K562 (cell line): ENCODE results near the gene TMCC1. TPM values are rescaled to one million over a fixed set of nuclear protein-coding genes. Genes with fewer than 3 reads are reported as not detected.
A peak's percentile ranks its signal among the peaks of the same experiment; 100 is the strongest.

Source experiments
- ARID2 ChIP-seq: fragments of 450-650 bp; IDR thresholded peaks from 2 replicates; pipeline ENCODE4 v1.6.1; 2017; ENCODE audit warnings: antibody characterized with exemption, mild to moderate bottlenecking
- CREBBP ChIP-seq: IDR thresholded peaks from one replicate; pipeline ENCODE4 v1.6.1; 2012; ENCODE audit warnings: low read depth, mild to moderate bottlenecking, control low read depth, inconsistent platforms, low read length
- HDAC3 ChIP-seq: fragments of 450-650 bp; IDR thresholded peaks from 2 replicates; pipeline ENCODE4 v1.6.1; 2018; ENCODE audit warnings: borderline replicate concordance, mild to moderate bottlenecking, moderate library complexity; ENCODE audit not compliant: partially characterized antibody
- PHB ChIP-seq: fragments of 250-450 bp; sonication (Bioruptor Pico); IDR thresholded peaks from 2 replicates; pipeline ENCODE4 v1.5.0; 2021
- TARDBP ChIP-seq: fragments of 450-650 bp; IDR thresholded peaks from 2 replicates; pipeline ENCODE4 v1.6.1; 2016
- polyA plus RNA-seq, 8 experiments: library from polyadenylated mRNA; depleted of rRNA in 4 of 8; stranded (reverse) in 5 of 8; unstranded in 3 of 8; fragments of >200 nt; fragmentation: Nextera tagmentation in 2 of 8; fragmentation: Illumina TruSeq in 1 of 8; extraction: Ambion mirVana in 2 of 8; extraction: Trizol in 1 of 8; gene quantifications; 2 replicates each; pipeline versions ENCODE4 v1.2.1 to v1.2.3, GENCODE V29; 2011 to 2014; ENCODE audit warnings: inconsistent platforms in 1 of 8, missing spikeins in 1 of 8
- total RNA-seq, 7 experiments: library from RNA; depleted of rRNA in 6 of 7; stranded (reverse); fragments of >200 nt in 6 of 7; fragmentation: Illumina TruSeq in 2 of 7; extraction: Trizol in 2 of 7; gene quantifications; 2 replicates each; pipeline versions ENCODE4 v1.2.1 to v1.2.3, GENCODE V29; 2011 to 2021; ENCODE audit warnings: low replicate concordance in 1 of 7
- TF ChIP-seq, protein P1 (sequence below), 2 experiments: fragments of 450-650 bp; formaldehyde crosslinking in 1 of 2; IDR thresholded peaks; 2 replicates each; pipeline versions ENCODE4 v1.4.0 to v1.6.1; 2014 to 2020; ENCODE audit warnings: mild to moderate bottlenecking in 2 of 2, borderline replicate concordance in 1 of 2, low read depth in 1 of 2
- TF ChIP-seq, protein P2 (sequence below), 2 experiments: fragments of 450-650 bp; IDR thresholded peaks; 2 replicates each; pipeline ENCODE4 v1.6.1; 2016
- TF ChIP-seq, protein P3 (sequence below), 3 experiments: IDR thresholded peaks in 2 of 3; conservative IDR thresholded peaks in 1 of 3; 2 replicates each; pipeline ENCODE4 v1.5.1; 2011 to 2012; ENCODE audit warnings: low read length in 3 of 3, mild to moderate bottlenecking in 3 of 3, control low read depth in 2 of 3, improper control_type of control experiment in 1 of 3, inconsistent platforms in 1 of 3, low read depth in 1 of 3, mixed read lengths in 1 of 3, moderate library complexity in 1 of 3; ENCODE audit not compliant: insufficient read depth in 2 of 3
- TF ChIP-seq, protein P4 (sequence below), 2 experiments: fragments of 450-650 bp in 1 of 2; IDR thresholded peaks; 2 replicates each; pipeline ENCODE4 v1.6.1; 2011 to 2017; ENCODE audit warnings: low read depth in 2 of 2, antibody characterized with exemption in 1 of 2, borderline replicate concordance in 1 of 2, low read length in 1 of 2, mild to moderate bottlenecking in 1 of 2, mixed read lengths in 1 of 2; ENCODE audit not compliant: control insufficient read depth in 1 of 2
- TF ChIP-seq, protein P5 (sequence below): fragments of 450-650 bp; formaldehyde crosslinking; IDR thresholded peaks from 2 replicates; pipeline ENCODE4 v1.4.0; 2020; ENCODE audit warnings: mild to moderate bottlenecking, moderate library complexity

Gene TMCC1
- total and polyA plus RNA-seq, 9 of the 15 experiments (the other 6 are each of a cell fraction or from before 2014, with no cell fraction given): 0.89 to 8.7 (median 4.0) TPM

DNA sequence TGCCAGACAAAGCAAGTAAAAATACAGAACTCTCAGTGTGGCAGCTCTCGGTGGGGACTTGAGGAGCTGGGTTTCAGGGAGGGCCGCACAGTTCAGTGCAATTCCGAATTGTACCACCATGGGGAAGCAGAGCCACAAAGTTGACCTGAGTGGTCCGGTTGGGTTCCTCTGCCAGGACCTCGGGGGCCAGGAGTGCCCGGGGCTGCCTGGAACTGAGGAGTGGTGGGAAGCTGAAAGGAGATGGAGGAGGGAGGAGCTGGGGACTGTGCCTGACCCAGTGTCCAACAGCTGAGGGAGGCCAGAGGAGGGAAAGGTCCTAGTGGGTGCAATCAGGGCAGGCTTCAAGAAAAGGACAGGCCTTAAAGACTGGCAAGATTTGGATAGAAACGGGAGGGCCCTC is 48.8 kb upstream of the TMCC1 start (continued):
- TF ChIP-seq, protein P1, sequence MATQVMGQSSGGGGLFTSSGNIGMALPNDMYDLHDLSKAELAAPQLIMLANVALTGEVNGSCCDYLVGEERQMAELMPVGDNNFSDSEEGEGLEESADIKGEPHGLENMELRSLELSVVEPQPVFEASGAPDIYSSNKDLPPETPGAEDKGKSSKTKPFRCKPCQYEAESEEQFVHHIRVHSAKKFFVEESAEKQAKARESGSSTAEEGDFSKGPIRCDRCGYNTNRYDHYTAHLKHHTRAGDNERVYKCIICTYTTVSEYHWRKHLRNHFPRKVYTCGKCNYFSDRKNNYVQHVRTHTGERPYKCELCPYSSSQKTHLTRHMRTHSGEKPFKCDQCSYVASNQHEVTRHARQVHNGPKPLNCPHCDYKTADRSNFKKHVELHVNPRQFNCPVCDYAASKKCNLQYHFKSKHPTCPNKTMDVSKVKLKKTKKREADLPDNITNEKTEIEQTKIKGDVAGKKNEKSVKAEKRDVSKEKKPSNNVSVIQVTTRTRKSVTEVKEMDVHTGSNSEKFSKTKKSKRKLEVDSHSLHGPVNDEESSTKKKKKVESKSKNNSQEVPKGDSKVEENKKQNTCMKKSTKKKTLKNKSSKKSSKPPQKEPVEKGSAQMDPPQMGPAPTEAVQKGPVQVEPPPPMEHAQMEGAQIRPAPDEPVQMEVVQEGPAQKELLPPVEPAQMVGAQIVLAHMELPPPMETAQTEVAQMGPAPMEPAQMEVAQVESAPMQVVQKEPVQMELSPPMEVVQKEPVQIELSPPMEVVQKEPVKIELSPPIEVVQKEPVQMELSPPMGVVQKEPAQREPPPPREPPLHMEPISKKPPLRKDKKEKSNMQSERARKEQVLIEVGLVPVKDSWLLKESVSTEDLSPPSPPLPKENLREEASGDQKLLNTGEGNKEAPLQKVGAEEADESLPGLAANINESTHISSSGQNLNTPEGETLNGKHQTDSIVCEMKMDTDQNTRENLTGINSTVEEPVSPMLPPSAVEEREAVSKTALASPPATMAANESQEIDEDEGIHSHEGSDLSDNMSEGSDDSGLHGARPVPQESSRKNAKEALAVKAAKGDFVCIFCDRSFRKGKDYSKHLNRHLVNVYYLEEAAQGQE (IDR thresholded peaks at IDR 0.05; ENCODE audit: borderline replicate concordance): peak; percentile 79
- TF ChIP-seq, protein P1 (CRISPR knock-in tag; IDR thresholded peaks at IDR 0.05; ENCODE audit: low read depth): no peak
- TF ChIP-seq CREBBP: no peak
- TF ChIP-seq, protein P2, sequence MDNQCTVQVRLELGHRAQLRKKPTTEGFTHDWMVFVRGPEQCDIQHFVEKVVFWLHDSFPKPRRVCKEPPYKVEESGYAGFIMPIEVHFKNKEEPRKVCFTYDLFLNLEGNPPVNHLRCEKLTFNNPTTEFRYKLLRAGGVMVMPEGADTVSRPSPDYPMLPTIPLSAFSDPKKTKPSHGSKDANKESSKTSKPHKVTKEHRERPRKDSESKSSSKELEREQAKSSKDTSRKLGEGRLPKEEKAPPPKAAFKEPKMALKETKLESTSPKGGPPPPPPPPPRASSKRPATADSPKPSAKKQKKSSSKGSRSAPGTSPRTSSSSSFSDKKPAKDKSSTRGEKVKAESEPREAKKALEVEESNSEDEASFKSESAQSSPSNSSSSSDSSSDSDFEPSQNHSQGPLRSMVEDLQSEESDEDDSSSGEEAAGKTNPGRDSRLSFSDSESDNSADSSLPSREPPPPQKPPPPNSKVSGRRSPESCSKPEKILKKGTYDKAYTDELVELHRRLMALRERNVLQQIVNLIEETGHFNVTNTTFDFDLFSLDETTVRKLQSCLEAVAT (IDR thresholded peaks at IDR 0.05): no peak
- TF ChIP-seq, protein P3, sequence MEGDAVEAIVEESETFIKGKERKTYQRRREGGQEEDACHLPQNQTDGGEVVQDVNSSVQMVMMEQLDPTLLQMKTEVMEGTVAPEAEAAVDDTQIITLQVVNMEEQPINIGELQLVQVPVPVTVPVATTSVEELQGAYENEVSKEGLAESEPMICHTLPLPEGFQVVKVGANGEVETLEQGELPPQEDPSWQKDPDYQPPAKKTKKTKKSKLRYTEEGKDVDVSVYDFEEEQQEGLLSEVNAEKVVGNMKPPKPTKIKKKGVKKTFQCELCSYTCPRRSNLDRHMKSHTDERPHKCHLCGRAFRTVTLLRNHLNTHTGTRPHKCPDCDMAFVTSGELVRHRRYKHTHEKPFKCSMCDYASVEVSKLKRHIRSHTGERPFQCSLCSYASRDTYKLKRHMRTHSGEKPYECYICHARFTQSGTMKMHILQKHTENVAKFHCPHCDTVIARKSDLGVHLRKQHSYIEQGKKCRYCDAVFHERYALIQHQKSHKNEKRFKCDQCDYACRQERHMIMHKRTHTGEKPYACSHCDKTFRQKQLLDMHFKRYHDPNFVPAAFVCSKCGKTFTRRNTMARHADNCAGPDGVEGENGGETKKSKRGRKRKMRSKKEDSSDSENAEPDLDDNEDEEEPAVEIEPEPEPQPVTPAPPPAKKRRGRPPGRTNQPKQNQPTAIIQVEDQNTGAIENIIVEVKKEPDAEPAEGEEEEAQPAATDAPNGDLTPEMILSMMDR (IDR thresholded peaks at IDR 0.05 in 2 of 3, conservative IDR thresholded peaks at IDR 0.05 in 1 of 3; ENCODE audit: insufficient read depth in 2 of 3, low read depth in 1 of 3, low read length in 3 of 3): peak; percentile 72 to 80 (median 74)
- TF ChIP-seq, protein P4, sequence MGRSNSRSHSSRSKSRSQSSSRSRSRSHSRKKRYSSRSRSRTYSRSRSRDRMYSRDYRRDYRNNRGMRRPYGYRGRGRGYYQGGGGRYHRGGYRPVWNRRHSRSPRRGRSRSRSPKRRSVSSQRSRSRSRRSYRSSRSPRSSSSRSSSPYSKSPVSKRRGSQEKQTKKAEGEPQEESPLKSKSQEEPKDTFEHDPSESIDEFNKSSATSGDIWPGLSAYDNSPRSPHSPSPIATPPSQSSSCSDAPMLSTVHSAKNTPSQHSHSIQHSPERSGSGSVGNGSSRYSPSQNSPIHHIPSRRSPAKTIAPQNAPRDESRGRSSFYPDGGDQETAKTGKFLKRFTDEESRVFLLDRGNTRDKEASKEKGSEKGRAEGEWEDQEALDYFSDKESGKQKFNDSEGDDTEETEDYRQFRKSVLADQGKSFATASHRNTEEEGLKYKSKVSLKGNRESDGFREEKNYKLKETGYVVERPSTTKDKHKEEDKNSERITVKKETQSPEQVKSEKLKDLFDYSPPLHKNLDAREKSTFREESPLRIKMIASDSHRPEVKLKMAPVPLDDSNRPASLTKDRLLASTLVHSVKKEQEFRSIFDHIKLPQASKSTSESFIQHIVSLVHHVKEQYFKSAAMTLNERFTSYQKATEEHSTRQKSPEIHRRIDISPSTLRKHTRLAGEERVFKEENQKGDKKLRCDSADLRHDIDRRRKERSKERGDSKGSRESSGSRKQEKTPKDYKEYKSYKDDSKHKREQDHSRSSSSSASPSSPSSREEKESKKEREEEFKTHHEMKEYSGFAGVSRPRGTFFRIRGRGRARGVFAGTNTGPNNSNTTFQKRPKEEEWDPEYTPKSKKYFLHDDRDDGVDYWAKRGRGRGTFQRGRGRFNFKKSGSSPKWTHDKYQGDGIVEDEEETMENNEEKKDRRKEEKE (IDR thresholded peaks at IDR 0.05; ENCODE audit: borderline replicate concordance in 1 of 2, control insufficient read depth in 1 of 2, low read depth in 2 of 2, low read length in 1 of 2): no peak
- TF ChIP-seq, protein P5, sequence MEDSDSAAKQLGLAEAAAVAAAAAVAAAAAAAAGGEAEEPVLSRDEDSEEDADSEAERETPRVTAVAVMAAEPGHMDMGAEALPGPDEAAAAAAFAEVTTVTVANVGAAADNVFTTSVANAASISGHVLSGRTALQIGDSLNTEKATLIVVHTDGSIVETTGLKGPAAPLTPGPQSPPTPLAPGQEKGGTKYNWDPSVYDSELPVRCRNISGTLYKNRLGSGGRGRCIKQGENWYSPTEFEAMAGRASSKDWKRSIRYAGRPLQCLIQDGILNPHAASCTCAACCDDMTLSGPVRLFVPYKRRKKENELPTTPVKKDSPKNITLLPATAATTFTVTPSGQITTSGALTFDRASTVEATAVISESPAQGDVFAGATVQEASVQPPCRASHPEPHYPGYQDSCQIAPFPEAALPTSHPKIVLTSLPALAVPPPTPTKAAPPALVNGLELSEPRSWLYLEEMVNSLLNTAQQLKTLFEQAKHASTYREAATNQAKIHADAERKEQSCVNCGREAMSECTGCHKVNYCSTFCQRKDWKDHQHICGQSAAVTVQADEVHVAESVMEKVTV (CRISPR knock-in tag): peak; percentile 47; the same call in 1 of the 2 replicates
- no peak for TF ChIP-seq HDAC3
- TF ChIP-seq ARID2: peak; percentile 51; the same call in 1 of the 2 replicates
- TF ChIP-seq PHB (CRISPR knock-in tag): no peak
- no peak for TF ChIP-seq TARDBP
